TTC549 (cell line): ENCODE measurements around the gene KNTC1.
"Not testable (repeated sequence)": the region's sequence is repeated elsewhere in the genome, so short reads cannot be mapped to it uniquely, and the experiment has no call there.

Source experiments
- FAIRE-seq: peaks from 2 replicates; lab custom pipeline; 2012; peaks lifted over from hg19 to GRCh38; lab: Jason Lieb, UNC

KNTC1 gene

GRCh38 chr12:122558745-122559641 is 31.9 kb downstream of the KNTC1 start:
- FAIRE-seq: no peak

- FAIRE-seq: no peak
Observed at GRCh38 chr12:122560138-122560537, 33.1 kb downstream of the KNTC1 start.

GRCh38 chr12:122563361-122563760 is 36.3 kb downstream of the KNTC1 start:
- FAIRE-seq: no peak

GRCh38 chr12:122566816-122567215 is 39.8 kb downstream of the KNTC1 start:
- not testable (repeated sequence) for FAIRE-seq

- FAIRE-seq: no peak
Observed at GRCh38 chr12:122569288-122569687, 42.2 kb downstream of the KNTC1 start.

GRCh38 chr12:122570006-122570405 is 43.0 kb downstream of the KNTC1 start:
- not testable (repeated sequence) for FAIRE-seq

- no peak for FAIRE-seq
Observed at GRCh38 chr12:122571821-122572220, 44.8 kb downstream of the KNTC1 start.

- not testable (repeated sequence) for FAIRE-seq
Observed at GRCh38 chr12:122583294-122583693, 56.2 kb downstream of the KNTC1 start.

GRCh38 chr12:122584177-122584863 is 57.3 kb downstream of the KNTC1 start:
- FAIRE-seq: no peak

GRCh38 chr12:122590990-122591389 is 63.9 kb downstream of the KNTC1 start:
- no peak for FAIRE-seq

GRCh38 chr12:122591966-122592365 is 64.9 kb downstream of the KNTC1 start:
- FAIRE-seq: not testable (repeated sequence)

- FAIRE-seq: not testable (repeated sequence)
Observed at GRCh38 chr12:122592543-122592942, 65.5 kb downstream of the KNTC1 start.

GRCh38 chr12:122593910-122594309 is 66.9 kb downstream of the KNTC1 start:
- FAIRE-seq: no peak

GRCh38 chr12:122596838-122597237 is 69.8 kb downstream of the KNTC1 start:
- FAIRE-seq: no peak

- no peak for FAIRE-seq
Observed at GRCh38 chr12:122602456-122602855, 75.4 kb downstream of the KNTC1 start.

- no peak for FAIRE-seq
Observed at GRCh38 chr12:122604993-122605392, 77.9 kb downstream of the KNTC1 start.

- FAIRE-seq: no peak
Observed at GRCh38 chr12:122609732-122610131, 82.7 kb downstream of the KNTC1 start.

- FAIRE-seq: no peak
Observed at GRCh38 chr12:122610207-122610606, 83.2 kb downstream of the KNTC1 start.

- FAIRE-seq: no peak
Observed at GRCh38 chr12:122610911-122611310, 83.9 kb downstream of the KNTC1 start.

GRCh38 chr12:122614839-122615238 is 87.8 kb downstream of the KNTC1 start:
- FAIRE-seq: no peak

GRCh38 chr12:122615780-122616179 is 88.7 kb downstream of the KNTC1 start:
- FAIRE-seq: no peak

GRCh38 chr12:122635471-122635870 is 108.4 kb downstream of the KNTC1 start:
- no peak for FAIRE-seq

- no peak for FAIRE-seq
Observed at GRCh38 chr12:122643207-122643805, 116.3 kb downstream of the KNTC1 start.
